Cardiac septum (tissue), 1 donor: ENCODE measurements around the gene SLC12A3. TPM values are rescaled to one million over a fixed set of nuclear protein-coding genes. Genes with fewer than 3 reads are reported as not detected.

Experiments used
- DNase-seq: peaks from one replicate; pipeline ENCODE4 v3.0.0-alpha.2; 2020; ENCODE audit warnings: low spot score
- intact Hi-C: fragments of 100-400 bp; cut with DNase I; formaldehyde crosslinking; loops from one replicate; pipeline ENCODE4 v1.14.0; 2022
- microRNA-seq: library from miRNA; unstranded; fragments of <30 nt; microRNA quantifications from one replicate; pipeline ENCODE4 v1.2.0, GENCODE V29; 2020
- total RNA-seq: library from RNA; stranded (reverse); fragmentation: NEBNext Ultra II Directional; extraction: Animal tissue kit (Norgen Biotek cat#: 25700); gene quantifications from one replicate; pipeline ENCODE4 v1.2.1, GENCODE V29; 2021
- donor health status: DM: no; HTN: no; CAD: no.

SLC12A3 gene
- total RNA-seq, 1 donor from 2014 or later = not detected

- DNase-seq = no peak
- intact Hi-C loops = no loop called here
Observed at GRCh38 chr16:56950051-56950450, 85.0 kb downstream of the SLC12A3 start.

GRCh38 chr16:56950455-56950854 lies 85.4 kb downstream of the SLC12A3 start:
- intact Hi-C loops = no loop called here
- DNase-seq = no peak

GRCh38 chr16:56950881-56951771 lies 86.1 kb downstream of the SLC12A3 start:
- intact Hi-C loops = loop anchor here (1.0 kb wide), 1 partner anchor 84 kb away; no protein-coding TSS in a partner anchor
- DNase-seq = no peak

DNA sequence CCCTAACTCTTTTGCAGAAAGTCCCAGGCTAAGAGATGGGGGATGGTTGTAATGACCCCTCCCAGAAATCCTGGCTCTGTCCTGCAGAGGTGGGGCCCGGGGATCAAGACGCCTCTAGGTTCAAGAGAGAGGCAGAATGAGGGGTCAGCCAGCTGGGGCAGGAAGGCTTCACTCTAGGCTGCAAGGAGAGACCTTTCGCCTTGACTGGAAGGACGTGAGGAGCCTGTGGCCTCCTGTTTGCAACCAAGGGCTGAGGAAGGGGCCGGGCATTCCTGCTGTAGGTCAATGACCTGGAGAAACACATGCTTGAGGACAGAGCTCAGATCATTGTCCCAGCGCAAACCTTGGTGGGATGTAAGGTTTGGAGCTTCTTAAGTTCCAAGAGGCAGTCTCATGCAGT lies 88.0 kb downstream of the SLC12A3 start:
- DNase-seq = no peak
- intact Hi-C loops = no loop called here

DNA sequence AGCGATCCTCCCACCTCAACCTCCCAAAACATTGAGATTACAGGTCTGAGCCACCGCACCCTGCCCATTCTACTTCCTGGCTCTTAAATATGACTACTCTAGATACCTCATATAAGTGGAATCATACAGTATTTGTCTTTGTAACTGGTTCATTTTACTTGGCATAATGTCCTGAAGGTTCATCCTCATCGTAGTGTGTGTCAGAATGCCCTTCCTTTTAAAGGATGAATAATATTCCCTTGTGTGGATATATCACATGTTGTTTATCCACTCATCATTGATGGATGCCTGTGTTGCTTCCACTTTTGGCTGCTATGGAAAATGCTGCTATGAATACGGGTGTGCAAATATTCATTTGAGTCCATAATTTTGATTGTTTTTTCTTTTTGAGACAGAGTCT lies 91.1 kb downstream of the SLC12A3 start:
- DNase-seq = no peak
- intact Hi-C loops = no loop called here

GRCh38 chr16:56956756-56957155 lies 91.7 kb downstream of the SLC12A3 start:
- intact Hi-C loops = no loop called here
- DNase-seq = no peak

DNA sequence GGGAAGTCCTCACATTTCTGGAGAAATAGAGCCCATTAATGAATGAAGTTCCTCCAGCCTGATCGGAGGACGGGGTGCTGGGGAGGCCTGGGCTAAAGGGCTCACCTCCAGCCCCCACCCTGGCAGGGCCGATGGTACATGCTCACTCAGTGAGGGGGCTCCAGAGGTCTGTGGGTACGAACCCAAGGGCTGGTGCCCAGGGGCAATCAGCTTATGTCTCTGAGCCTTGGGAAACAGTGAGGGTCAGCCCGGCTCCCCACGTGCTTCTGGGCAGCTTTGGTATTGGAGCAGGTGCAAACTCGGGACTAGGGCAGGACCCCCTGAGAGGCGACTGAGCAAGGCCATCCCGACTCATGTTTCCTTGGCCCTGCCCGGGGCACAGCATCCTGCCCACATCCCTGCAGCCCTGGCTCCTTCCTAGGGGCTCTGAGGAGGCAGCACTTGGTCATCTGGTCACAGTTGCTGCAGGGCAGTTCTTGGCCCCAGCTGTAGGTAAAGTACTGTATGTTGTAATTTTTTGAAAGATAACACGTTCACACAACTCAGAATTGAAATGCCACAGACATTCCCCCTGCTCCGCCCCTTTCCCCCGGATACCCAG lies 95.8 kb downstream of the SLC12A3 start:
- intact Hi-C loops = loop anchor here (5.0 kb wide), 1 partner anchor 87 kb away; no protein-coding TSS in a partner anchor
- peak; percentile 66 for DNase-seq

DNA sequence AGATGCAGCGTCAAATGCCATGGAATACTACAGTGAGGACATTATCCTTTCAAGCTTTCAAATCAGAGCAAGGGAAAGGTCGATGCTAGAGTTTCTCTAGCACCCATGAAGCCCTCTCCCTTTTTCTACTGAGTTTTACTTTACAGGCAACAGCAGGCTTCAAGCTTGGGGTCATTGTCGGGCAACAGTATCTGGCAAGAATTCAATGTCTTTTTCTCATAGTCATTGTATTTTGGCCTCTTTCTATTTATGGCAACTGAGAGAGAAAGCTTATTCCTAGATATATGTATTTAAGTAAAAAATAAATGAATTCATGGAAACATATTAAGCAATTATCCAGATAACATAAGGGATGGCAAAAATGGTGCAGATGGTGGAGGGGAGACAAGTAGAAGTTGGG lies 96.4 kb downstream of the SLC12A3 start:
- DNase-seq = no peak
- intact Hi-C loops = loop anchor here (5.0 kb wide), 1 partner anchor 86 kb away; no protein-coding TSS in a partner anchor

- intact Hi-C loops = loop anchor here (5.0 kb wide), 1 partner anchor 85 kb away; no protein-coding TSS in a partner anchor
- no peak for DNase-seq
Observed at GRCh38 chr16:56961851-56962281, 96.9 kb downstream of the SLC12A3 start, which contains the start of gene CETP. CETP (plus strand) TSS chr16:56961950; CDS start chr16:56961980, 30 bp downstream.

DNA sequence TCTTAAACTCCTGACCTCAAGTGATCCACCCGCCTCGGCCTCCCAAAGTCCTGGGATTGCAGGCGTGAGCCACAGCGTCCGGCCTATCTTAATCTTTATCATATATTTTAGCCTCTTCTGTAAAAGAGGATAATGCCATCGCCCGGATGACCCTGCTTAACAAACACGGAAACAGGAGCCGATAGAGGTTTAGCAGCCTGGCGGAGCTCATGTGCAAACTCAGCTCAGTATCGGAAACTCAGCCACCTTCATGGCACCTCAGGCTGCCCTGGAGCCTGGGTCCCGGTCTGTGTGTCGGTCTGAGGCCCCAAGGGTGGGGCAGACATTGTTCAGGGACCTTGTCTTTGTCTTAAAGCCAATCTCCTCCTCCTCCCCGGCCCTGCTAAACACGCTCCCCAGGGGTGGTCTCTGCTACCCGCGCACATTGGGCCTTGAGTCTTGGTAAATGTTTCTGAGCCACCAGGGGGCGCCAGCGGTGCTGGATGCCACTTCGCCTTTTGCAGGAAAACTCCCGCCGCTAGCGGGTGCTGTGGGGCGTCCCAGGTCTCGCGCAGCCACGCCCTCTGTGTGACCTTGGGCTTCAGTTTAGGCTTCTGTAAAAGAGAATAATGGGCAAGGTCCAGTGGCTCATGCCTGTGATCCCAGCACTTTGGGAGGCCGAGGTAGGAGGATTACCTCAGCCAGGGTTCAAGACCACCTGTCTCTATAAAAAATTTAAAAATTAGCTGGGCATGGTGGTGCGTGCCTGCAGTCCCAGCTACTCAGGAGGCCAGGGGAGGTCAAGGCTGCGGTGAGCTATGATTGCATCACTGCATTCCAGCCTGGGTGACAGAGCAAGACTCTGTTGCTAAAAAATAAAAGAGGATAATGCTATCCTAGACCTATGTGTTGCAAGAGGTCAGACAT lies 99.5 kb downstream of the SLC12A3 start:
- intact Hi-C loops = loop anchor here (5.0 kb wide), 1 partner anchor 83 kb away; no protein-coding TSS in a partner anchor
- peak; percentile 96 for DNase-seq

Small RNAs within 50 kb of the gene (microRNA-seq; reads per million reads assigned to microRNA genes)
- not detected for gene MIR138-2
- not detected for gene MIR6863

Other genes starting within 250 kb of the SLC12A3 start
- gene MT1E, start 239.4 kb upstream of the SLC12A3 start, total RNA-seq = 36.1 TPM
- 1.1 TPM for gene MT1M, start 232.5 kb upstream of the SLC12A3 start, total RNA-seq
- gene MT1A, start 226.5 kb upstream of the SLC12A3 start, total RNA-seq = 1.5 TPM
- gene MT1B, start 213.3 kb upstream of the SLC12A3 start, total RNA-seq = not detected
- 2.2 TPM for gene MT1F, start 207.2 kb upstream of the SLC12A3 start, total RNA-seq
- gene MT1G, start 197.1 kb upstream of the SLC12A3 start, total RNA-seq = 1.2 TPM
- gene MT1H, start 195.4 kb upstream of the SLC12A3 start, total RNA-seq = not detected
- gene MT1X, start 182.7 kb upstream of the SLC12A3 start, total RNA-seq = 24.6 TPM
- gene NUP93, start 135.1 kb upstream of the SLC12A3 start, total RNA-seq = 33.4 TPM
- gene HERPUD1, start 66.9 kb downstream of the SLC12A3 start, total RNA-seq = 87.4 TPM
- not detected for gene CETP, start 96.7 kb downstream of the SLC12A3 start, total RNA-seq
- gene NLRC5, start 124.3 kb downstream of the SLC12A3 start, total RNA-seq = 12.7 TPM
- gene CPNE2, start 227.4 kb downstream of the SLC12A3 start, total RNA-seq = 9.6 TPM